IMR-90 (cell line): Measurements from ENCODE around the gene SLC46A2. TPM values are rescaled to one million over a fixed set of nuclear protein-coding genes. Genes with fewer than 3 reads are reported as not detected.
A peak's percentile ranks its signal among the peaks of the same experiment; 100 is the strongest.

ENCODE experiments used
- ATAC-seq: fragments of 200-7000 bp; cut with Tn5 transposase; 2 replicates; pipeline ENCODE4 v1.9.1; 2020; ENCODE audit warnings: low read depth, mild to moderate bottlenecking, moderate library complexity
- BruUV-seq: library from RNA; stranded (reverse); fragments of 400-500 nt; replicated peaks from 2 replicates; lab custom pipeline; 2021; lab: Mats Ljungman, UMichigan
- CTCF ChIA-PET: fragments of 300-600 bp; formaldehyde crosslinking; extraction: SDS; loops from one replicate; lab custom pipeline; 2021; ENCODE audit warnings: antibody characterized with exemption; lab: Yijun Ruan, JAX
- POLR2A ChIA-PET: fragments of 300-600 bp; sonication (Branson Sonifier 250); formaldehyde crosslinking; loops from one replicate; lab custom pipeline; 2022; ENCODE audit warnings: antibody characterized with exemption; ENCODE audit not compliant: unreplicated experiment; lab: Charles Lee
- DNase-seq: peaks from one replicate; pipeline ENCODE4 v3.0.0; 2013
- H2AFZ ChIP-seq: replicated peaks from 2 replicates; pipeline ENCODE3; 2013; ENCODE audit warnings: low read length, mild to moderate bottlenecking; ENCODE audit not compliant: poor library complexity
- H2AK5ac ChIP-seq: 2 replicates; pipeline ENCODE4 v1.6.1; 2013; ENCODE audit warnings: low read depth, low read length, inconsistent platforms
- H2AK9ac ChIP-seq: replicated peaks from 2 replicates; pipeline ENCODE3; 2013; ENCODE audit warnings: mild to moderate bottlenecking, low read depth, low read length, moderate library complexity; ENCODE audit not compliant: poor library complexity
- H2BK120ac ChIP-seq: 2 replicates; pipeline ENCODE4 v1.6.1; 2013; ENCODE audit warnings: low read depth, low read length, inconsistent platforms
- H2BK15ac ChIP-seq: 3 replicates; pipeline ENCODE4 v1.6.1; 2013; ENCODE audit warnings: low read depth, low read length, inconsistent platforms
- H2BK20ac ChIP-seq: 2 replicates; pipeline ENCODE4 v1.6.1; 2013; ENCODE audit warnings: low read depth, mild to moderate bottlenecking, inconsistent platforms, low read length, moderate library complexity
- H2BK5ac ChIP-seq: 2 replicates; pipeline ENCODE4 v1.6.1; 2013; ENCODE audit warnings: mild to moderate bottlenecking, low read depth, low read length, inconsistent platforms; ENCODE audit not compliant: poor library complexity, severe bottlenecking
- H3K14ac ChIP-seq: replicated peaks from 2 replicates; pipeline ENCODE4 v1.6.1; 2013; ENCODE audit warnings: low read depth, low read length, inconsistent platforms
- H3K18ac ChIP-seq: 2 replicates; pipeline ENCODE4 v1.6.1; 2013; ENCODE audit warnings: low read depth, low read length, control low read depth
- H3K23ac ChIP-seq: 2 replicates; pipeline ENCODE4 v1.6.1; 2013; ENCODE audit warnings: low read depth, low read length, inconsistent platforms
- H3K27ac ChIP-seq: 2 replicates; pipeline ENCODE4 v1.5.1; 2013; ENCODE audit warnings: mild to moderate bottlenecking, control low read depth, low read length; ENCODE audit not compliant: insufficient read depth
- H3K27me3 ChIP-seq: 2 replicates; pipeline ENCODE4 v1.6.1; 2013; ENCODE audit warnings: low read length; ENCODE audit not compliant: control insufficient read depth, insufficient read depth
- H3K36me3 ChIP-seq: 2 replicates; pipeline ENCODE4 v1.6.1; 2013; ENCODE audit warnings: low read length, mixed read lengths; ENCODE audit not compliant: control insufficient read depth, insufficient read depth
- H3K4ac ChIP-seq: 2 replicates; pipeline ENCODE4 v1.6.1; 2013; ENCODE audit warnings: low read depth, low read length, inconsistent platforms
- H3K4me1 ChIP-seq: 2 replicates; pipeline ENCODE4 v1.6.1; 2013; ENCODE audit warnings: low read length, mixed read lengths; ENCODE audit not compliant: control insufficient read depth, insufficient read depth
- H3K4me2 ChIP-seq: 2 replicates; pipeline ENCODE4 v1.6.1; 2013; ENCODE audit warnings: low read depth, mild to moderate bottlenecking, control low read depth, low read length, moderate library complexity
- H3K4me3 ChIP-seq: 2 replicates; pipeline ENCODE4 v1.5.1; 2013; ENCODE audit warnings: low read depth, mild to moderate bottlenecking, control low read depth, low read length, moderate library complexity; ENCODE audit not compliant: insufficient read depth
- H3K56ac ChIP-seq: 2 replicates; pipeline ENCODE4 v1.6.1; 2013; ENCODE audit warnings: low read length, inconsistent platforms; ENCODE audit not compliant: insufficient read depth; ENCODE audit errors: extremely low read depth
- H3K79me1 ChIP-seq, 2 experiments: 2 replicates each; pipeline ENCODE4 v1.6.1; 2013; ENCODE audit warnings: low read length in 2 of 2, inconsistent platforms in 1 of 2, low read depth in 1 of 2
- H3K9ac ChIP-seq: 2 replicates; pipeline ENCODE4 v1.6.1; 2013; ENCODE audit warnings: low read depth, low read length, control low read depth
- H3K9me1 ChIP-seq: 2 replicates; pipeline ENCODE4 v1.6.1; 2013; ENCODE audit warnings: low read length, inconsistent platforms; ENCODE audit not compliant: insufficient read depth
- H3K9me3 ChIP-seq: 2 replicates; pipeline ENCODE4 v1.6.1; 2013; ENCODE audit warnings: low read length; ENCODE audit not compliant: control insufficient read depth, insufficient read depth
- H4K20me1 ChIP-seq: 2 replicates; pipeline ENCODE4 v1.6.1; 2013; ENCODE audit warnings: low read length, inconsistent platforms; ENCODE audit not compliant: insufficient read depth
- H4K5ac ChIP-seq: 2 replicates; pipeline ENCODE4 v1.6.1; 2013; ENCODE audit warnings: mild to moderate bottlenecking, low read depth, low read length, control low read depth
- H4K8ac ChIP-seq, 2 experiments: 2 replicates each; pipeline ENCODE4 v1.6.1; 2013; ENCODE audit warnings: low read depth in 2 of 2, low read length in 2 of 2, control low read depth in 1 of 2, inconsistent platforms in 1 of 2
- H4K91ac ChIP-seq: 2 replicates; pipeline ENCODE4 v1.6.1; 2013; ENCODE audit warnings: low read depth, low read length, inconsistent platforms; ENCODE audit not compliant: insufficient read depth
- BHLHE40 ChIP-seq: fragments of 150-350 bp; IDR thresholded peaks from 2 replicates; pipeline ENCODE4 v1.6.1; 2016; ENCODE audit warnings: mild to moderate bottlenecking, low read depth, low read length
- CEBPB ChIP-seq: IDR thresholded peaks from 2 replicates; pipeline ENCODE4 v1.6.1; 2012; ENCODE audit warnings: low read depth, low read length, improper control_type of control experiment
- CHD1 ChIP-seq: IDR thresholded peaks from 2 replicates; pipeline ENCODE4 v1.6.1; 2012; ENCODE audit warnings: low read depth, low read length, improper control_type of control experiment
- FOS ChIP-seq: fragments of 150-350 bp; IDR thresholded peaks from 2 replicates; pipeline ENCODE4 v1.6.1; 2016; ENCODE audit warnings: low read depth, low read length
- MAZ ChIP-seq: IDR thresholded peaks from 2 replicates; pipeline ENCODE4 v1.6.1; 2012; ENCODE audit warnings: low read depth, mild to moderate bottlenecking, low read length, improper control_type of control experiment, moderate library complexity, borderline replicate concordance
- MXI1 ChIP-seq: IDR thresholded peaks from 2 replicates; pipeline ENCODE4 v1.6.1; 2012; ENCODE audit warnings: low read depth, mild to moderate bottlenecking, low read length, moderate library complexity, borderline replicate concordance
- NFE2L2 ChIP-seq: fragments of 150-350 bp; IDR thresholded peaks from 2 replicates; pipeline ENCODE4 v1.6.1; 2016; ENCODE audit warnings: low read depth, mild to moderate bottlenecking, low read length
- POLR2A ChIP-seq: IDR thresholded peaks from 2 replicates; pipeline ENCODE4 v1.6.1; 2012; ENCODE audit warnings: mild to moderate bottlenecking, low read depth, low read length
- RAD21 ChIP-seq: IDR thresholded peaks from 2 replicates; pipeline ENCODE4 v1.6.1; 2012; ENCODE audit warnings: low read length, improper control_type of control experiment
- RCOR1 ChIP-seq: IDR thresholded peaks from 2 replicates; pipeline ENCODE4 v1.6.1; 2012; ENCODE audit warnings: mild to moderate bottlenecking, low read length, improper control_type of control experiment; ENCODE audit not compliant: insufficient replicate concordance
- RFX5 ChIP-seq: IDR thresholded peaks from 2 replicates; pipeline ENCODE4 v1.8.0; 2012; ENCODE audit warnings: low read depth, mild to moderate bottlenecking, low read length, moderate library complexity
- WGBS, 2 experiments: methylation state at CpG; one replicate each; pipeline versions ENCODE4 v1.1.5 to v1.1.7; 2013; ENCODE audit warnings: missing lambda C conversion rate in 2 of 2; ENCODE audit not compliant: insufficient read length in 1 of 2; ENCODE audit errors: extremely low coverage in 2 of 2; 5-methylcytosine and 5-hydroxymethylcytosine counted together
- dilution Hi-C: fragments of 300-500 bp; cut with HindIII; formaldehyde crosslinking; loops from one replicate; pipeline ENCODE4 v1.14.3; 2018; ENCODE audit warnings: low sequenced_read_pairs; ENCODE audit not compliant: unreplicated experiment
- in situ Hi-C: fragments of 300-500 bp; cut with MboI; formaldehyde crosslinking; loops from 3 replicates; pipeline ENCODE4 v1.14.3; 2019; ENCODE audit warnings: low sequenced_read_pairs, inconsistent platforms, mixed read lengths
- intact Hi-C: fragments of 100-400 bp; cut with micrococcal nuclease; formaldehyde crosslinking; loops from 2 replicates; pipeline ENCODE4 v1.10.0; 2022
- polyA plus RNA-seq, 3 experiments: library from polyadenylated mRNA; depleted of rRNA; stranded (reverse); fragments of >200 nt; gene quantifications; 2 replicates each; pipeline ENCODE4 v1.2.3, GENCODE V29; 2012; ENCODE audit warnings: low replicate concordance in 1 of 3
- total RNA-seq: library from RNA; depleted of rRNA; stranded (reverse); fragments of >200 nt; gene quantifications from 2 replicates; pipeline ENCODE4 v1.2.3, GENCODE V29; 2012
- TF ChIP-seq, protein P1 (sequence below): fragments of 150-350 bp; IDR thresholded peaks from 2 replicates; pipeline ENCODE4 v1.6.1; 2016; ENCODE audit warnings: low read depth, mild to moderate bottlenecking, low read length, moderate library complexity, borderline replicate concordance
- TF ChIP-seq, protein P2 (sequence below): fragments of 150-350 bp; IDR thresholded peaks from 2 replicates; pipeline ENCODE4 v1.6.1; 2017; ENCODE audit warnings: mild to moderate bottlenecking, antibody characterized with exemption, low read length, low read depth

SLC46A2 gene
- total and polyA plus RNA-seq, 2 of the 4 experiments (the other 2 are of a cell fraction): not detected

DNA sequence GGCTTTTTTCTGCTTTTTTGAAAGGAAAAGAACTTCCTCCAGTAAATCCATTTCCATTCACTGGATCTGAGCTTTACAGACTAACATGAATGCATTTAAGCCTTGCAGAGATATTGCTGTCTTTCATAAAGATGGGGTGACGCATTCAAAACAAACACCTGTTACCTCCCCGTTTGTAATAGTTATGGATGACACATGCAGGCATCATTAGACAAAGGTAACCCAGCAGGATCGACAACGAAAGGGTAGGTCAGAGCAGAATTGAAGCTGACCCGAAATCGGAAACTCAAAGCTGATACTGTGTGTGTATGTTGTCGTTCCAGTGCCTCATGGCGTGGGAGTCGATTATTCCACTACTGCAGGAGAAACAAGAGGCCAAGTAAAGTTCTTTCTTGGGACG is 22.2 kb downstream of the SLC46A2 start:
- ChIA-PET CTCF (no interaction called here), POLR2A (no interaction called here)
- Histone ChIP-seq H4K20me1 (no peaks in the 10 kb centered on the region), H2BK20ac (no peak overlapping the region), H3K4me3 (no peak overlapping the region), H3K18ac (no peak overlapping the region), H3K27me3 (no peaks in the 10 kb centered on the region), H3K4me2 (no peak overlapping the region), H3K23ac (no peak overlapping the region), H2BK15ac (0 out of 3 replicates have a peak overlapping the region, but pooled peaks have one; percentile 36), H3K79me1 (0 out of 4 replicates have a peak, but pooled peaks cover 3 to 5% of the 10 kb centered on the region in 2 experiments), H3K9ac (no peak overlapping the region), H3K27ac (no peak overlapping the region), H3K9me3 (no peaks in the 10 kb centered on the region), H4K8ac (no peak overlapping the region; a peak in 1 of 4 replicates), H2BK120ac (no peak overlapping the region), H3K4me1 (peaks cover 6% of the 10 kb centered on the region), H2BK5ac (no peak overlapping the region), H3K4ac (no peak overlapping the region), H3K14ac (no peak overlapping the region; the same call in 1 of the 2 replicates), H2AFZ (no peak overlapping the region), H2AK5ac (no peak overlapping the region), H3K36me3 (peaks cover 7% of the 10 kb centered on the region), H3K9me1 (peaks cover 11% of the 10 kb centered on the region), H2AK9ac (peak overlapping the region; percentile 23), H4K5ac (no peak overlapping the region), H4K91ac (no peak overlapping the region), H3K56ac (no peak overlapping the region)
- 100% methylated on average over 3 of the region's 10 CpGs; no CpG with 5 or more reads in 1 of the 2 experiments for WGBS, 2 experiments
- ATAC-seq (no peak), DNase-seq (no peak)
- dilution Hi-C loops (no loop called here), in situ Hi-C loops (no loop called here), intact Hi-C loops (no loop called here)
- no TSS peak for BruUV-seq
- TF ChIP-seq CEBPB: no peak
- no peak for TF ChIP-seq POLR2A
- no peak for TF ChIP-seq FOS
- TF ChIP-seq, protein P1, sequence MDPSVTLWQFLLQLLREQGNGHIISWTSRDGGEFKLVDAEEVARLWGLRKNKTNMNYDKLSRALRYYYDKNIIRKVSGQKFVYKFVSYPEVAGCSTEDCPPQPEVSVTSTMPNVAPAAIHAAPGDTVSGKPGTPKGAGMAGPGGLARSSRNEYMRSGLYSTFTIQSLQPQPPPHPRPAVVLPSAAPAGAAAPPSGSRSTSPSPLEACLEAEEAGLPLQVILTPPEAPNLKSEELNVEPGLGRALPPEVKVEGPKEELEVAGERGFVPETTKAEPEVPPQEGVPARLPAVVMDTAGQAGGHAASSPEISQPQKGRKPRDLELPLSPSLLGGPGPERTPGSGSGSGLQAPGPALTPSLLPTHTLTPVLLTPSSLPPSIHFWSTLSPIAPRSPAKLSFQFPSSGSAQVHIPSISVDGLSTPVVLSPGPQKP: no peak
- TF ChIP-seq MXI1: no peak
- no peak for TF ChIP-seq CHD1
- TF ChIP-seq MAZ: no peak
- TF ChIP-seq BHLHE40: no peak
- no peak for TF ChIP-seq RFX5
- TF ChIP-seq RAD21: no peak
- TF ChIP-seq NFE2L2: no peak
- no peak for TF ChIP-seq RCOR1
- TF ChIP-seq, protein P2, sequence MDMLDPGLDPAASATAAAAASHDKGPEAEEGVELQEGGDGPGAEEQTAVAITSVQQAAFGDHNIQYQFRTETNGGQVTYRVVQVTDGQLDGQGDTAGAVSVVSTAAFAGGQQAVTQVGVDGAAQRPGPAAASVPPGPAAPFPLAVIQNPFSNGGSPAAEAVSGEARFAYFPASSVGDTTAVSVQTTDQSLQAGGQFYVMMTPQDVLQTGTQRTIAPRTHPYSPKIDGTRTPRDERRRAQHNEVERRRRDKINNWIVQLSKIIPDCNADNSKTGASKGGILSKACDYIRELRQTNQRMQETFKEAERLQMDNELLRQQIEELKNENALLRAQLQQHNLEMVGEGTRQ: no peak
